GM19239 (cell line): Measurements from ENCODE around the gene PITRM1.

Experiments used
- DNase-seq: peaks from one replicate; pipeline ENCODE4 v3.0.0; 2011; ENCODE audit warnings: low spot score; ENCODE audit not compliant: insufficient read length
- FAIRE-seq: peaks from 2 replicates; lab custom pipeline; 2011; peaks lifted over from hg19 to GRCh38; lab: Jason Lieb, UNC

The PITRM1 gene

GRCh38 chr10:3167611-3168330 lies 4.8 kb downstream of the PITRM1 start:
- FAIRE-seq (no peak), DNase-seq (no peak)

GRCh38 chr10:3166496-3167290 lies 5.9 kb downstream of the PITRM1 start:
- FAIRE-seq: no peak
- DNase-seq: no peak

- FAIRE-seq: no peak
- no peak for DNase-seq
Observed at GRCh38 chr10:3165196-3165595, 7.4 kb downstream of the PITRM1 start.

- FAIRE-seq (no peak), DNase-seq (no peak)
Observed at GRCh38 chr10:3163879-3164278, 8.7 kb downstream of the PITRM1 start.

GRCh38 chr10:3162533-3162932 lies 10.0 kb downstream of the PITRM1 start:
- DNase-seq (no peak), FAIRE-seq (no peak)

- DNase-seq (no peak), FAIRE-seq (no peak)
Observed at GRCh38 chr10:3159152-3159551, 13.4 kb downstream of the PITRM1 start.

- FAIRE-seq (no peak), DNase-seq (no peak)
Observed at GRCh38 chr10:3154666-3155065, 17.9 kb downstream of the PITRM1 start.

- FAIRE-seq: no peak
Observed at GRCh38 chr10:3152566-3152935, 20.0 kb downstream of the PITRM1 start.

GRCh38 chr10:3151889-3152565 lies 20.6 kb downstream of the PITRM1 start:
- FAIRE-seq: no peak
- no peak for DNase-seq

More at GRCh38 chr10:3152566-3152935, 20.0 kb downstream of the PITRM1 start:
- DNase-seq: no peak

GRCh38 chr10:3150961-3151360 lies 21.6 kb downstream of the PITRM1 start:
- DNase-seq (no peak), FAIRE-seq (no peak)

GRCh38 chr10:3150366-3150765 lies 22.2 kb downstream of the PITRM1 start:
- FAIRE-seq (no peak), DNase-seq (no peak)

GRCh38 chr10:3149918-3150317 lies 22.7 kb downstream of the PITRM1 start:
- DNase-seq (no peak), FAIRE-seq (no peak)

GRCh38 chr10:3148994-3149393 lies 23.6 kb downstream of the PITRM1 start:
- no peak for FAIRE-seq
- no peak for DNase-seq

- DNase-seq: no peak
- FAIRE-seq: no peak
Observed at GRCh38 chr10:3148041-3148440, 24.5 kb downstream of the PITRM1 start.

GRCh38 chr10:3147117-3147820 lies 25.3 kb downstream of the PITRM1 start:
- FAIRE-seq (no peak), DNase-seq (no peak)

- FAIRE-seq (peak; percentile 48), DNase-seq (no peak)
Observed at GRCh38 chr10:3146289-3146688, 26.3 kb downstream of the PITRM1 start.

- FAIRE-seq (no peak), DNase-seq (no peak)
Observed at GRCh38 chr10:3145366-3145765, 27.2 kb downstream of the PITRM1 start.

GRCh38 chr10:3143791-3144434 lies 28.7 kb downstream of the PITRM1 start:
- no peak for FAIRE-seq
- no peak for DNase-seq

- FAIRE-seq (no peak), DNase-seq (no peak)
Observed at GRCh38 chr10:3143366-3143765, 29.2 kb downstream of the PITRM1 start.
